ENCODE measurements around the gene ALOX15. TPM values are rescaled to one million over a fixed set of nuclear protein-coding genes. Genes with fewer than 3 reads are reported as not detected.

The ALOX15 gene
- total RNA-seq, 1 experiment from 2014 or later = not detected

GRCh38 chr17:4674685-4674998, 33.2 kb upstream of the ALOX15 start:
- POLR2A ChIA-PET = no interaction called here

GRCh38 chr17:4673986-4674684, 32.7 kb upstream of the ALOX15 start:
- POLR2A ChIA-PET = no interaction called here
- H3K27ac Mint-ChIP-seq (ENCODE audit: low read depth, unreplicated experiment) = no peak overlapping the region
- no peak for DNase-seq (ENCODE audit: unreplicated experiment)
- H3K9me3 Mint-ChIP-seq (ENCODE audit: unreplicated experiment) = no peaks in the 10 kb centered on the region
- intact Hi-C loops (cut with micrococcal nuclease) = no loop called here
- no peaks in the 10 kb centered on the region for H3K27me3 Mint-ChIP-seq (ENCODE audit: insufficient read depth, unreplicated experiment)
- no TSS peak for BruUV-seq (replicated peaks)
- CTCF ChIA-PET = no interaction called here
- TF ChIP-seq, protein P1, sequence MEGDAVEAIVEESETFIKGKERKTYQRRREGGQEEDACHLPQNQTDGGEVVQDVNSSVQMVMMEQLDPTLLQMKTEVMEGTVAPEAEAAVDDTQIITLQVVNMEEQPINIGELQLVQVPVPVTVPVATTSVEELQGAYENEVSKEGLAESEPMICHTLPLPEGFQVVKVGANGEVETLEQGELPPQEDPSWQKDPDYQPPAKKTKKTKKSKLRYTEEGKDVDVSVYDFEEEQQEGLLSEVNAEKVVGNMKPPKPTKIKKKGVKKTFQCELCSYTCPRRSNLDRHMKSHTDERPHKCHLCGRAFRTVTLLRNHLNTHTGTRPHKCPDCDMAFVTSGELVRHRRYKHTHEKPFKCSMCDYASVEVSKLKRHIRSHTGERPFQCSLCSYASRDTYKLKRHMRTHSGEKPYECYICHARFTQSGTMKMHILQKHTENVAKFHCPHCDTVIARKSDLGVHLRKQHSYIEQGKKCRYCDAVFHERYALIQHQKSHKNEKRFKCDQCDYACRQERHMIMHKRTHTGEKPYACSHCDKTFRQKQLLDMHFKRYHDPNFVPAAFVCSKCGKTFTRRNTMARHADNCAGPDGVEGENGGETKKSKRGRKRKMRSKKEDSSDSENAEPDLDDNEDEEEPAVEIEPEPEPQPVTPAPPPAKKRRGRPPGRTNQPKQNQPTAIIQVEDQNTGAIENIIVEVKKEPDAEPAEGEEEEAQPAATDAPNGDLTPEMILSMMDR (IDR thresholded peaks at IDR 0.05; ENCODE audit: unreplicated experiment) = no peak
- peaks cover 2% of the 10 kb centered on the region for H3K4me1 Mint-ChIP-seq (ENCODE audit: insufficient read depth, unreplicated experiment)
- peaks cover 66% of the 10 kb centered on the region for H3K36me3 Mint-ChIP-seq (ENCODE audit: insufficient read depth, unreplicated experiment)
- H3K4me3 Mint-ChIP-seq (ENCODE audit: unreplicated experiment) = no peak overlapping the region

More at GRCh38 chr17:4674685-4674998, 33.2 kb upstream of the ALOX15 start:
- intact Hi-C loops (cut with micrococcal nuclease) = no loop called here
- Mint-ChIP-seq H3K36me3 (ENCODE audit: insufficient read depth, unreplicated experiment) (peaks cover 71% of the 10 kb centered on the region), H3K4me3 (ENCODE audit: unreplicated experiment) (no peak overlapping the region), H3K27ac (ENCODE audit: low read depth, unreplicated experiment) (no peak overlapping the region), H3K4me1 (ENCODE audit: insufficient read depth, unreplicated experiment) (peaks cover 7% of the 10 kb centered on the region), H3K9me3 (ENCODE audit: unreplicated experiment) (no peaks in the 10 kb centered on the region), H3K27me3 (ENCODE audit: insufficient read depth, unreplicated experiment) (no peaks in the 10 kb centered on the region)
- BruUV-seq (replicated peaks) = no TSS peak
- DNase-seq (ENCODE audit: unreplicated experiment) = no peak
- TF ChIP-seq, protein P1 (IDR thresholded peaks at IDR 0.05; ENCODE audit: unreplicated experiment) = no peak
- CTCF ChIA-PET = no interaction called here

GRCh38 chr17:4673169-4673568, 31.7 kb upstream of the ALOX15 start:
- Mint-ChIP-seq H3K4me1 (ENCODE audit: insufficient read depth, unreplicated experiment) (no peaks in the 10 kb centered on the region), H3K27ac (ENCODE audit: low read depth, unreplicated experiment) (peak overlapping the region; percentile 31), H3K4me3 (ENCODE audit: unreplicated experiment) (no peak overlapping the region), H3K9me3 (ENCODE audit: unreplicated experiment) (no peaks in the 10 kb centered on the region), H3K27me3 (ENCODE audit: insufficient read depth, unreplicated experiment) (peaks cover 2% of the 10 kb centered on the region), H3K36me3 (ENCODE audit: insufficient read depth, unreplicated experiment) (peaks cover 61% of the 10 kb centered on the region)
- TF ChIP-seq, protein P1 (IDR thresholded peaks at IDR 0.05; ENCODE audit: unreplicated experiment) = no peak
- intact Hi-C loops (cut with micrococcal nuclease) = no loop called here
- POLR2A ChIA-PET = no interaction called here
- CTCF ChIA-PET = no interaction called here
- no TSS peak for BruUV-seq (replicated peaks)
- DNase-seq (ENCODE audit: unreplicated experiment) = no peak

GRCh38 chr17:4672751-4673150, 31.3 kb upstream of the ALOX15 start:
- no peak overlapping the region for H3K4me3 Mint-ChIP-seq (ENCODE audit: unreplicated experiment)
- no peak for DNase-seq (ENCODE audit: unreplicated experiment)
- H3K9me3 Mint-ChIP-seq (ENCODE audit: unreplicated experiment) = no peaks in the 10 kb centered on the region
- no TSS peak for BruUV-seq (replicated peaks)
- peaks cover 7% of the 10 kb centered on the region for H3K27me3 Mint-ChIP-seq (ENCODE audit: insufficient read depth, unreplicated experiment)
- peaks cover 57% of the 10 kb centered on the region for H3K36me3 Mint-ChIP-seq (ENCODE audit: insufficient read depth, unreplicated experiment)
- TF ChIP-seq, protein P1 (IDR thresholded peaks at IDR 0.05; ENCODE audit: unreplicated experiment) = no peak
- ChIA-PET POLR2A (no interaction called here), CTCF (no interaction called here)
- H3K4me1 Mint-ChIP-seq (ENCODE audit: insufficient read depth, unreplicated experiment) = no peaks in the 10 kb centered on the region
- intact Hi-C loops (cut with micrococcal nuclease) = no loop called here
- H3K27ac Mint-ChIP-seq (ENCODE audit: low read depth, unreplicated experiment) = peak overlapping the region; percentile 31
